ENCODE measurements around the gene CCDC97. TPM values are rescaled to one million over a fixed set of nuclear protein-coding genes. Genes with fewer than 3 reads are reported as not detected.
A peak's percentile ranks its signal among the peaks of the same experiment; 100 is the strongest.

CCDC97 gene
- total RNA-seq, 2 experiments from 2014 or later: 19.1 to 20.5 TPM

- DNase-seq: no peak
- peaks cover 49% of the 10 kb centered on the region for H3K36me3 Mint-ChIP-seq
- no peaks in the 10 kb centered on the region for H3K9me3 Mint-ChIP-seq
Observed at GRCh38 chr19:41305927-41306793, 3.8 kb upstream of the CCDC97 start.

GRCh38 chr19:41307090-41307875 lies 2.7 kb upstream of the CCDC97 start:
- peaks cover 41% of the 10 kb centered on the region for H3K36me3 Mint-ChIP-seq
- peak overlapping the region; percentile 22 for H3K4me3 Mint-ChIP-seq
- peaks cover 9% of the 10 kb centered on the region for H3K27me3 Mint-ChIP-seq
- H3K4me1 Mint-ChIP-seq: peaks cover 75% of the 10 kb centered on the region
- H3K27ac Mint-ChIP-seq: peak overlapping the region; percentile 97
- H3K9me3 Mint-ChIP-seq: no peaks in the 10 kb centered on the region
- DNase-seq: no peak

More at GRCh38 chr19:41305927-41306793, 3.8 kb upstream of the CCDC97 start:
- peak overlapping the region; percentile 22 for H3K4me3 Mint-ChIP-seq
- H3K27me3 Mint-ChIP-seq: peaks cover 9% of the 10 kb centered on the region
- peaks cover 79% of the 10 kb centered on the region for H3K4me1 Mint-ChIP-seq
- H3K27ac Mint-ChIP-seq: peak overlapping the region; percentile 97

GRCh38 chr19:41307954-41308449 lies 2.0 kb upstream of the CCDC97 start:
- Mint-ChIP-seq H3K4me3 (peak overlapping the region; percentile 97), H3K36me3 (peaks cover 40% of the 10 kb centered on the region), H3K9me3 (no peaks in the 10 kb centered on the region), H3K4me1 (peaks cover 71% of the 10 kb centered on the region), H3K27me3 (peaks cover 9% of the 10 kb centered on the region), H3K27ac (peak overlapping the region; percentile 97)
- no peak for DNase-seq

GRCh38 chr19:41308450-41309179 lies 1.4 kb upstream of the CCDC97 start:
- peak overlapping the region; percentile 97 for H3K4me3 Mint-ChIP-seq
- peak; percentile 85 for DNase-seq
- peak overlapping the region; percentile 97 for H3K27ac Mint-ChIP-seq
- no peaks in the 10 kb centered on the region for H3K9me3 Mint-ChIP-seq
- peaks cover 67% of the 10 kb centered on the region for H3K4me1 Mint-ChIP-seq
- peaks cover 9% of the 10 kb centered on the region for H3K27me3 Mint-ChIP-seq
- H3K36me3 Mint-ChIP-seq: peaks cover 43% of the 10 kb centered on the region

GRCh38 chr19:41309180-41310032 lies 566 bp upstream of the CCDC97 start:
- Mint-ChIP-seq H3K27ac (peak overlapping the region; percentile 97), H3K27me3 (peaks cover 9% of the 10 kb centered on the region), H3K36me3 (peaks cover 36% of the 10 kb centered on the region), H3K4me3 (peak overlapping the region; percentile 97), H3K4me1 (peaks cover 60% of the 10 kb centered on the region), H3K9me3 (no peaks in the 10 kb centered on the region)
- no peak for DNase-seq

GRCh38 chr19:41311072-41311471 lies 1.1 kb downstream of the CCDC97 start:
- DNase-seq: no peak
- Mint-ChIP-seq H3K27me3 (peaks cover 9% of the 10 kb centered on the region), H3K4me1 (peaks cover 46% of the 10 kb centered on the region), H3K4me3 (peak overlapping the region; percentile 97), H3K27ac (no peak overlapping the region), H3K9me3 (no peaks in the 10 kb centered on the region), H3K36me3 (peaks cover 29% of the 10 kb centered on the region)

- peaks cover 9% of the 10 kb centered on the region for H3K27me3 Mint-ChIP-seq
- H3K27ac Mint-ChIP-seq: peak overlapping the region; percentile 40
- DNase-seq: no peak
- peak overlapping the region; percentile 97 for H3K4me3 Mint-ChIP-seq
- H3K9me3 Mint-ChIP-seq: no peaks in the 10 kb centered on the region
- H3K36me3 Mint-ChIP-seq: peaks cover 28% of the 10 kb centered on the region
- H3K4me1 Mint-ChIP-seq: peaks cover 42% of the 10 kb centered on the region
Observed at GRCh38 chr19:41311613-41312012, 1.6 kb downstream of the CCDC97 start.

GRCh38 chr19:41316306-41316920 lies 6.4 kb downstream of the CCDC97 start:
- H3K4me3 Mint-ChIP-seq: no peak overlapping the region
- H3K27ac Mint-ChIP-seq: peak overlapping the region; percentile 30
- H3K36me3 Mint-ChIP-seq: peaks cover 29% of the 10 kb centered on the region
- H3K9me3 Mint-ChIP-seq: no peaks in the 10 kb centered on the region
- no peaks in the 10 kb centered on the region for H3K27me3 Mint-ChIP-seq
- peaks cover 11% of the 10 kb centered on the region for H3K4me1 Mint-ChIP-seq
- DNase-seq: no peak

GRCh38 chr19:41318696-41319499 lies 8.9 kb downstream of the CCDC97 start:
- Mint-ChIP-seq H3K9me3 (no peaks in the 10 kb centered on the region), H3K27me3 (no peaks in the 10 kb centered on the region), H3K27ac (peak overlapping the region; percentile 42), H3K4me3 (no peak overlapping the region), H3K36me3 (peaks cover 20% of the 10 kb centered on the region), H3K4me1 (peaks cover 15% of the 10 kb centered on the region)
- no peak for DNase-seq

- H3K4me3 Mint-ChIP-seq: no peak overlapping the region
- H3K4me1 Mint-ChIP-seq: peaks cover 21% of the 10 kb centered on the region
- no peaks in the 10 kb centered on the region for H3K9me3 Mint-ChIP-seq
- DNase-seq: no peak
- H3K27me3 Mint-ChIP-seq: no peaks in the 10 kb centered on the region
- peaks cover 20% of the 10 kb centered on the region for H3K36me3 Mint-ChIP-seq
- peak overlapping the region; percentile 42 for H3K27ac Mint-ChIP-seq
Observed at GRCh38 chr19:41319500-41320184, 9.7 kb downstream of the CCDC97 start.

- H3K9me3 Mint-ChIP-seq: no peaks in the 10 kb centered on the region
- peak overlapping the region; percentile 42 for H3K27ac Mint-ChIP-seq
- no peak for DNase-seq
- H3K27me3 Mint-ChIP-seq: no peaks in the 10 kb centered on the region
- H3K4me3 Mint-ChIP-seq: no peak overlapping the region
- H3K4me1 Mint-ChIP-seq: peaks cover 24% of the 10 kb centered on the region
- peaks cover 21% of the 10 kb centered on the region for H3K36me3 Mint-ChIP-seq
Observed at GRCh38 chr19:41320185-41320518, 10.2 kb downstream of the CCDC97 start.

- peaks cover 28% of the 10 kb centered on the region for H3K4me1 Mint-ChIP-seq
- H3K4me3 Mint-ChIP-seq: no peak overlapping the region
- no peak for DNase-seq
- no peaks in the 10 kb centered on the region for H3K9me3 Mint-ChIP-seq
- no peaks in the 10 kb centered on the region for H3K27me3 Mint-ChIP-seq
- peak overlapping the region; percentile 13 for H3K27ac Mint-ChIP-seq
- peaks cover 25% of the 10 kb centered on the region for H3K36me3 Mint-ChIP-seq
Observed at GRCh38 chr19:41320568-41320967, 10.6 kb downstream of the CCDC97 start.

GRCh38 chr19:41321204-41321599 lies 11.2 kb downstream of the CCDC97 start:
- H3K27ac Mint-ChIP-seq: peak overlapping the region; percentile 68
- H3K4me1 Mint-ChIP-seq: peaks cover 30% of the 10 kb centered on the region
- H3K27me3 Mint-ChIP-seq: no peaks in the 10 kb centered on the region
- no peak overlapping the region for H3K4me3 Mint-ChIP-seq
- no peak for DNase-seq
- H3K9me3 Mint-ChIP-seq: no peaks in the 10 kb centered on the region
- H3K36me3 Mint-ChIP-seq: peaks cover 27% of the 10 kb centered on the region
